Hematopoietic multipotent progenitor cell treated with erythropoietin and hydrocortisone succinate and interleukin-3 and kit ligand, for 4 days (in vitro differentiated cells): ENCODE data around the gene INSYN1.

ENCODE experiments used
- DNase-seq: peaks from one replicate; pipeline ENCODE4 v3.0.0-alpha.2; 2015

The INSYN1 gene

DNA sequence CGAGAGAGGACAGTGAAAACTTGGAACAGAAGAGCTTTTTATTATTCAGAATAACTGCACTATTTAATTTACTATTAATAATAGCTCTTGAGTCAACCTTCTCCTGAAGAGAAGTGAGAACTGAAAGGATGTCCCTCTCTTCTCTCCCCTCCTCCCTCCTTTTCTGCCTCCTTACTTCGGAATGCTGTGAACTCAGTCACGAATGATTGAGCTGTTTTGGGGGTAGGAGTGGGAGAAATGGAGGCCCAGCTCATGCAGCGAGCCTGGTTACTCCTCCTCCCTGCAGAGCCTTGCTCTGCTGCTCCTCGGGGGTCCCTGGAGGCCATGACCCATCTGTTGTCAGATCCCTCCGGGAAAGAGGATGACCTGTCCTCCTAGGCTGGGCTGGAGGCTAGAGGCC lies 20.3 kb upstream of the INSYN1 start:
- no peak for DNase-seq

DNA sequence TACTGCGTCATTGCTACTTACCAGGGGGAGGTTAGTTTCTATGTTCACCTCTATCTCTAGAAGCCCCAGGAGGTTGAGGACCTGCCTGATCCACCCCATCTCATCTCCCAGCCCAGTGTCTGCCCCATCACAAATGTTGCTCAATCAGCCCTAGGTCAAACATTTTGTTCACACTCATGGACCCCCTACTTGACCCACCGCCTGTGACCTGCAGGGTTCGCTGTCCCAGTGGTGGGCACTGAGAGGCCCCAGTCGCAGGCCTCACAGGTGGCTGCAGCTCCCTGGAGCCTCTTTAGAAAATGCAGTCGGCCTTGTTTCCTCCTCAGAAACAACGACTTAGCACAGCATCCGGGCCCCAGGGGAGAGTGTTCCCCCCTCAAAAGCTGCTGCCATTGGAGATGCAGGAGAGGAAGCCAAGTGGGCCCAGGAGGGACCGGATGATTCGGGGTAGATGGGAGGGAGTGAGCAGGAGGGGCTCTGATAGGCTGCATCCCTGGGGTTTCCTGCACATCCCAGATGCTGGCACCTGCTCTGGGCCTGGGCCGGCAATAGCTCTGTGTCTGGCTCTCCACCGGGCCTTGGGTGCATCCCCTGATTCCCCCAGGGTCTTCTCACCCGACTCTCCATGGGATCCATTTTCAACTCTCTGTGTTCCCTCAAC lies 18.4 kb upstream of the INSYN1 start:
- no peak for DNase-seq

DNA sequence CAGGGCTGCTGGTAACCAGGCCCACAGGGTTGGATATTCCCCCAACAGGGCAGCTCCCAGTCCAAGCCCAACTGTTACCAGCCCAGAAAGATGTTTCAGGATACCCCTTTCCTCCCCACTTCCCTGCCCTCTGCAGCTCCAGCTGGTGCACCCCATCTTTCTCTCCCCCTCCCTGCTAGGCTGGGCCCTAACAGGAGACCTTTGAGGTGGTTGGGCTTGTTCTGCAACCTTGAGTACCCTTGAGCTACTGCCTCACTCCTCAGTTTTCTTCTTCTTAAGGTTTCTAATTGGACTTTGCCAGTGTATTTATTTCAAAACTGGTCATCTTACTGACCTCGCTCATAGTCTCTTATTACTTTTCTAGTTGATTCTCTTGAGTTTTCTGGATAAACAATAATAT lies 16.9 kb upstream of the INSYN1 start:
- no peak for DNase-seq

DNA sequence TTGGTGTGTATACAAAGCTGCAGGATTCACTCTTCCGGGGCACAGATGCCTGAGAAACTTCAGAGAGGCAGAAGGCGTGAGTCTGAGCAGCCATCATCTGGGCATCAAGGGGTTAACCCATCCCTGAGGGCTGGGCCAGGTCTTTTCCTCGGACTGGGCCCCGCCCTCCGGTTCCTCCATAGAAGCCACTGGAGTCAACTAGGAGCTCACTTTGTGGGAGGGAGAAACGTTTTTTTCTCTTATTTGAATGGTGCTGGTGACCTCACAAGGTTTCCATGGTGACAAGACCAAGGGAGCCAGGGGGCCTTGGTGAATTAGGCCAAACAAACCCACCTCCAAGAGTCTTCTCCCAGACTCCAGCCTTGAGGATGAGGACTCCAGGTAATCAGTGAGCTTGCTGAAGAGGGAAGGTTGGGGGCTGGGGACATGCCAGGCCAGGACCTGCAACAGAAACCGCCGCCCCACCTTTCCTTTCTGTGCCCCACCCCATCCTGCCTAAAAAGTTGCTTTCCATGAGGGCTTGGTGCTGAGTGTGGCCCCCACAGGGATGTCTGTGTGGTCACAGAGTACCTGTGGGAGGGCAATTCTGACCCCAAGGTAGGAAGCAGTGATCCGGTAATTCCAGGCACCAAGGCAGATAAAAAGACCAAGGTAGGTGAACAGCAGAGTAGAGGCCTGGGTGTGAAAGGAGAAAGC lies 14.8 kb upstream of the INSYN1 start:
- DNase-seq: no peak

DNA sequence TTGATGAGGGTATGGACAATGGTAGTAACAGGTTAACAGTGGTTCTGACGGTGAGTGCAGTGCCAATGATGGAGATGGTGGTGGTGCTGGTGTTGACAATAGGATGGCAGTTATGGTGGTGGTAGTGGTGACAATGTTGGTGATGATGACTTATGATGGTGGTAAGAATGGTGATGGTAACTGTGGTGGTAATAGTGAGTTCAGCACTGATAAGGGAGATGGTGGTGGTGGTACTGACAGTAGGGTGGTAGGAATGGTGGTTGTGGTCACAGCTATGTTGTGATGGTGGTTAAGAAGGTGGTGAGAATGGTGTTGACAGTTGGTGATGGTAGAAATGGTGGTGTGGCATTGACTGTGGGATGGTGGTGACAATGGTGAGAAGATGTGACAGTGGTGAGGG lies 13.4 kb upstream of the INSYN1 start:
- no peak for DNase-seq

DNA sequence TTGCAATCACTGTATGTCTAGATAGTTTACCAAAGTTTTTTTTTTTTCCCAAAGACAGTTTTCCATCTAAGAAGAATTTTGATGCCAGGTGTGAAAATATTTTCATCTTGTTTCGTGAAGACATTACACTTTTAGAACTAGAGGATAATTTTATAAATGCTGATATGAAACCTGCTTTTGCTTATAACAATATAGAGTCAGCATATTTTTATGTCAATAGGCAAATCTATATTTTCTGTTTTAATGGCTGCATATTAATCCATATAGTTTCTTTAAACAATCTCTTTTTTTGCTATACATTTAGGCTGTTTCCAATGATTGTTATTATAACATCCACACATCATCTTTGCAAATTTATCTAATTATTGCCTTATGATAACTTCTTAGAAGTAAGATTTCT lies 12.6 kb upstream of the INSYN1 start:
- no peak for DNase-seq

DNA sequence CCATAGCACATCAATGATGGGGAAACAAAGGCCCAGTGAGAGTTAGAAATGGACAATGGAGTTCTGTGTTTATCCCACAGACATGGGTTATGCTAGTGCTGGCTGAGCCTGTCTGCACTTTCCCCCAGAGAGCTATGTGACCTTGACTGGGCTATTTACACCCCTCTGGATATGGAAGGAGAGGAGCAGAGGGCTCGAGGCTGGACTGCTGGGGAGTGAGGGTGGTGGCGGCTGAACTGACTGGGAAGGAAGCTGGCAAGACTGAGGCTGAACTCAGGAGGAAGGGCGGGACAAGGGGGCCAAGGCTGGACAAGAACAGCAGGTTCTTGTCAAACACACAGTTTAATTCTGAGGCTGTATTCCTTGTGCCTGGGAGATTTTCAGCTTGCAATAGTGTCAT lies 10.8 kb upstream of the INSYN1 start:
- no peak for DNase-seq

DNA sequence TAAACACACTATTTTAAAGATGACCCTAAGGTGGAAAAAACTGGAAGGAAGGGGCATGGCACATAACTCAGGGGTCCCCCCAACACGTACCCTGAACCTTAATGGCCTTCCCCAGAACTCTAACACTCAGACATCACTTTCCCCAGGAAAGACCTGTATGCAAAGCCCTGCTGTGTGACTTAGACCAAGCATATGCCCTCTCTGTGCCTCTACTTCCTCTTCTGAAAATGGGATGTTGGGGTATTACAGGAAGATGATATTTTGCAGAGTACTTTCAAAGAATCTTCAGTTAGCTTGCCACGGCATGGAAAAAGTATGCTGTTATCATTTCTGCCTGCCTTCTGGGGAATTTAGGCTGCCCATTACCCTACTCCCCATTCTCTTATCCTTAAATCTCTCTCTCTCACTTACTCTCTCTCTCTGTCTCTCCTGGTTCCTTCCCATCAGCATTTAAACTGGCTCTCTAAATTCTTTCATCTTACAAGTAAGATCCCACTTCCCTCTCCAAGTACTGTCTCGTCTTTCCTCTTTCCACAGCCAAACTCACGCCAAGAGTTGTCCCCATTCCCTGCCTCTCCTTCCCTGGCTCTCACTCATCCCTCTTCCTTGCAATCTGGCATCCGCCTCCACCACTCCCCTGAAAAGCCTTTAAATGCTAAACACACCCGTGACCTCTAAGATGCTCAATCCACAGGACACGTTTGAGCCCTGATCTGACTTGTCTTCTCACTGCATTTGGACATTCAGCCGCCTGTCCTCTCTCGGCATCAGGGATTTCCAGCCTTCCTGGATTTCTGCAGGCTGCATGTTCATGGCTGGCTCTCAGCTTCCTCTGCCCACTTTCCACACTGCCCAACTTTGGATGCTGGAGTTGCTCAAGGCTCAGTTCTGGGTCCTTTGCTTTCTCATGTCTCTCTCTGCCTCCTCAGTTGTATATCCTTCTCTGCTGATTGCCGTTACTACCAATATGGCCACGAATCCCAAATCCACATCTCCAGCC lies 7.5 kb upstream of the INSYN1 start:
- no peak for DNase-seq

DNA sequence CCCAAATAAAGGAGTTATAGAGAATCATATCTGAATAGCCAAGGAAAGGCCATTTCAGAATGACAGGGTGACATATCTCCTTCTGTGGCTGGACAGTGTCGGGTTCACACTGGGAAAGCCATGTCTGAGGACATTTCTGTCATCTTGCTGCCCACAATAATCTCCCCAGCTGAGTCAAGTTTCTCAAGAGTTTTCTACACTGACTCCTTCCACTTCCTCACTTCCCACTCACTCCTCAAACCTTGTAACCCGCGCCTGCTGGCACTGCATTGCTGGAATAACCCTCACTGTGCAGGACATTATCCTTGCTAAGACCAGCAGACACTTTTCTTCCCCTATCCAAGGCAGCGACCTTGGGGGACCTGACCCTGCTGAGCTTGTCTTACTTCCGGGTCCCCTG lies 5.3 kb upstream of the INSYN1 start:
- DNase-seq: no peak

DNA sequence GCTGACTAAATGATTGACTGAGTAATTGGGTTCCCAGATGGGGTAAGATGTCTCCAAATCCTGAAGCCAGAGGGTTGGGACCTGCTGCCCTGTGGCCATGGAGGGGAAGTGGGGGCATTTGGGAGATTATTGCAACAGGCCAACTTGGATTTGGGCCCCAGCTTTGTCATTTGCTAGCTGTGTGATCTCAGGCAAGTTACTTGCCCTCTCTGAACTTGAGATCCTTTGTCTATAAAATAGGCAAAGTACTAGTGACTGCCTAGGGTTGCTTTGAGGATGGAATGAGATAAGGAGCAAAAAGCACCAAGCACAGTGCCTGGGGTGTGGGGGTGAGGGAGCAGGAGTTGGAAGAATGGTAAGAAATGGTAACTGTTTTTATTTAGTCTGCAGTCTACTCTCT lies 4.4 kb upstream of the INSYN1 start:
- DNase-seq: no peak

DNA sequence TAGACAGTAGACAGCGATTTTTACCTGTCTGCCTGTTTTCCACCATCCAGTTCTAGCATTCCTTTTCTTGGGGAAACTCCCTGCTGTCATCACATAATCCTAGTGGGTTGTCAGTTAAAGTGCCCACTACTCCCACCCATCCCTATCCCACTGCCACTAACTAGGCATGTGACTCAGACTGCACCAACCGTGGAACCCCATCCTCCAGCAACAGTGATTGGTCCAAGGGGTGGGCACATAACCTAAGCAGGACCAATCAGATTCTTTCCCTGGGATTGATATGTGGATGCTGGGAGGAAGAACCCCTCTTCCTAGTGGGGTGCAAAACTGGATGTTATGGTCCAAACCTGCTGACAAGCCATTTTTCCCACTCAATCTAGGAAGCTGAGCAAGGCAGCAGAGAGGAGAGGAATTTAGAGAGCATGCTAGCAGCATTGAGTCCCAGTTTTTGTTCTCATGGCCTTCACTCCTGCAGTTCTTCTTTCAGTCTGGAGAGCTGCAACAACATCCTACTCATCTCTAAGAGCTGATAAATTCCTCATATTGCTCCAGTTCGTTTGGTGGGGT lies 3.9 kb upstream of the INSYN1 start:
- DNase-seq: no peak

DNA sequence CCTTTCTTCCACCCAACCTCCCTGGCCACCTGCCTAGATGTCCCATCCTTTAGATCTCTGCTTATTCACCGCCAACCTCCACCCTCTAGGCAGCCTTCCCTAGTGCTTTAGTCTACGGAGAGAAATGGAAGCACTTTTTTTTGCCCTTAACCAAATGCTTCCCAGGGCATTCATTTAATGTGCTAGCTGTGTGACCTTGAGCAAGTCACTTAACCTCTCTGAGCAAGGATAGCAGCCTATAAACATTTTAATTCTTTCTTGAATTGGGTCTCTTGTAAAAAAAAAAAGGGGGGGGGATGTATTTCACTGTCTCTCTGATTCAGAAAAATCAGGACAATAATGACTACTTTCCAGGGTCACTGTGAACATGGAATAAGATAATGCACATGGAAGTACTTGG lies 3.2 kb upstream of the INSYN1 start:
- DNase-seq: no peak

DNA sequence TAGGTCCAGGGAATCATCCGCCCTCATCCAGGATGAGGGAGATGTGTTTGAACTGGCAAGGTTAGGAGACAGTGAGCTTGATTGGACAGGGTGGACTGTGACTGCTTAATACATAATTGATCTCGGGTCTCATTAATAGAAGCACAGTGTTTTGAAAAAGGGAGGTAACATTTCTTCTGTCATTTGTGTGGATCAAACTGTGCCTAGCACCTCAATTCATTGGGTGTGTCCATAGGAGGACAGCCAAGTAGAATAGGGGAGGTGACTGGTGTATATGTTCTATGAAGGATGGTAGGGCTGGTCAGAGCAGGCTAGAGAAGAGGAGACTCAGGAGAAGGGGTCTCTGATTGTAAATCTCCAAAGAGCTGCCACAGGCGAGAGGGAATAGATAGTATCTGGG lies 2.8 kb upstream of the INSYN1 start:
- DNase-seq: no peak

DNA sequence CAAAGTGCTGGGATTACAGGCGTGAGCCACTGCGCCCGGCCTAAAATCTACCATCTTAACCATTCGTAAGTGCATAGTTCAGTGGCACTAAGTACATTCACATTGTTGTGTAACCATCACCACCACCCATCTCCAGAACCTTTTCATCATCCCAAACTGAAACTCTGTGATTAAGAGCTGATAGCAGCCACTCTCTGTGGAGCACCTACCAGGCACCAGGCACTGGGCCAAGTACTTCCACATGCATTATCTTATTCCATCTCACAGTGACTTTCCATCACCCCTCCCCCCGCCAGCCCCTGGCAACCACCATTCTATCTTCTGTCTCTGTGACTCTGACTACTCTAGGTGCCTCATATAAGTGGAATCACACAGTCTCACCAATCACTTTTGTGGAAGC lies 2.3 kb upstream of the INSYN1 start:
- DNase-seq: no peak

DNA sequence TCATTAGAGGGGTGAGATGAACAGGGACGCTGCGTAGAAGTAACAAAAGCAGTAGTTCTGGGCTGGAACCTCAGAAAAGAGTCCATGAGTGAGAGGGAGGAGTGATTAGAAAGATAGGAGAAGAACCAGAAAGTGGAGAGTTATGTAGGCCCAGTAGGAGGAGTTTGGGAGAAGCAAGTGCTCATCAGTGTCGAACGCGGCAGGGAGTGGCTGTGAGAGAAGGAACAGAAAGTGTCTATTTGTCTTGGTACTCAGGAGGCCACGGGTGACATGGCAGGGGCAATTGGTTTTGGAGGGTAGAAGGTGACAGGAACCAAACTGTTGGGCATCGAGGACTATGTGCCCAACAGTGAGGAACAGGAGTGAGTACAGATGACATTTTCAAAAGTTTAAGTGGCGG lies 1.3 kb upstream of the INSYN1 start:
- DNase-seq: no peak

DNA sequence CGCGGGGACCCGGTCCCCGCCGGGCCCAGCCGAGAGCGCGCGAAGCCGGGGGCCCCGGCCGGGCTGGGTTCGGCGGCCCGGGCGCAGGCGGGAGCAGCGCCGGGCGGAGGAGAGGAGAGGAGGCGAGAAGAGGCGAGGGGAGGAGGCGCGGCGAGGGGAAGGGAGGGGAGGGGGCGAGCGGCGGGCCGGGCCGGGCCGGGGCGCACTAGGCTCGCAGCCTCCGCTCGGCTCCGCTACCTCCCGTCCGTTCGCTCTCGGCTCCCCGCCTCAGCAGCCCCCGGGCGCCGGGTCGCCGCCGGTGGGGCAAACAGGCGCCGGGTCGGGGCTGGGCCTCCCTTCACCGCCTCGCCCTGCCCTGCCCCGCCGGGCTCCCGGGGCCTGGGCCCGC lies 351 bp downstream of the INSYN1 start:
- DNase-seq: peak; percentile 17

DNA sequence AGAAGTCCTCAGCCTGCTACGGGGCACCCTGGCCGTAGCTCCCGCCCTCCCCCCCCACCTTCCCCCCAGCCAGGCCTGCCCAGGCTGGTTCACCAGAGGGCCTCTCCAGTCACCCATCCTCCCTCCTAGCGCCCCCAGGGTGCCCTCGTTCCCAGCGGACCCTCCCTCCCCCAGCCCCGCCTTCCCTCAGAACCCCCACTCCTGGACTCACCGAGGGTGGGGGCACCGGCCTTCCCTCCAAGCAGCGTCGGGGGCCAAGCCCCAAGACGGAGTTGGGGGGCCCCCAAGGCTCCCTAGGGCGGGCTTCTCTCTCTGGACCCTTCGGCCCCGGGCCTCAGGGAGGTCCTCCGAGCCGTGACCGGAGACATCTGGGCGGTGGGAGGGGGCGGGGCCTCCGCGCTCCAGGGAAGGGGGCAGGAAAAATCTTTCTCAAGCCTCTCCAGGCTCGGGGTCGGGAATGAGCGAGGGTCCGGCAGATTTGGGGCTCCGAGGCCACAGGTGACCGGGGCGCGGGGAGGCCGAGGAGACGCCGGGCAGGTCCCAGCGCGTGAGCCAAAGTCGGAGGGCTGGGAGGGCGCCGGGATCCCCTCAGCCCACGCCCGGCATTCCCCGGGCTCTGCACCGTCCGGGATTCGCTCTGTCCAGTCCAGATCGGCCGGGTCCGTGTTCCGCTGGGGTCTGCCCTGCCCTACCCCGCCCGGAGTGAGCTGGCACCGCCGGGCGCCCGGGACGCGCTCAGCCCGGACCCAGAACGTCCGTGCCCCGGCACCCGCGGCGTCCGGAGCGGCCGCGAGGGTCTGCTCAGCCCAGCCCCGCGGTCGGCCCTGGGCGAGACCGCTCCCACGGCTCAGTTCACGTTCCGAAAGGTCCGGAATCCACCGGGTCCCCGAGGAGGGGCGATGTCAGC lies 999 bp downstream of the INSYN1 start:
- DNase-seq: no peak

DNA sequence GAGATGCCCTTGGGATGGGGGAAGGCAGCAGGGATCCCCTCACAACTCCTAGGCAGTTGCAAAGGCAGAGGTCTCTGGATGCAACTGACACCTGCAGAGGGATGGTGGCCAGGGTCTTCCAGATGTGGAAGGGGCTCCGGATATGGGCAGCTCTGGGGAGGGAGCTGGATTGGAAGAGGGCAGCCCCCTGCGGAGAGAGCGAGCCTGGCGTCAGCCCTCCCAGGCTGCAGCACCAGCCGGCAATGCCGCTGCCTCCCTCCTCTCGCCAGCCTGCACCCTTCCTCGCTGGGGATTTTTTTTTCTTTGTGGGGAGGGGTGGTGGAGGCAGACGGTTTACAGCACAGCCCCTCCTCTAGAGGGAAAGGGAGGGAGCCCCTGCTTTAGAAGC lies 1.6 kb downstream of the INSYN1 start:
- no peak for DNase-seq

DNA sequence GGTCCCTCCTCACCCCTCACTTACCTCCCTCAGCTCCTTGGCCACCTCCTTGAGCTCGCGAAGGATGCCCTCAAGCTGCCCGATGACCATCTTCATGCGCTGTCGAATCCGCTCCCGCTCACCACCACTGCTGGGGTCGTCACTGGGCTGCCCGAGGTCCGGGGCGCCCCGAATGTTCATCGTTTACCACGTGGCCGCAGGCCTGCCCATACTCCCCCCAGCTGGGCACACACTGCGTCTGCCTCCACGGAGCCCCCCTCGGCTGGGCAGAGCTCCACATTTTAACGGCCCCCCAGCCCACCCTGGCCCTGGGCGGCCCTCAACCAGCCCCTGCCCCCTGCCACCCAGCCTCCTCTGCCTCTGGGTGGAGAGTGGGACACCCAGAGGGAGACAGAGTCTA lies 2.2 kb downstream of the INSYN1 start:
- DNase-seq: no peak

DNA sequence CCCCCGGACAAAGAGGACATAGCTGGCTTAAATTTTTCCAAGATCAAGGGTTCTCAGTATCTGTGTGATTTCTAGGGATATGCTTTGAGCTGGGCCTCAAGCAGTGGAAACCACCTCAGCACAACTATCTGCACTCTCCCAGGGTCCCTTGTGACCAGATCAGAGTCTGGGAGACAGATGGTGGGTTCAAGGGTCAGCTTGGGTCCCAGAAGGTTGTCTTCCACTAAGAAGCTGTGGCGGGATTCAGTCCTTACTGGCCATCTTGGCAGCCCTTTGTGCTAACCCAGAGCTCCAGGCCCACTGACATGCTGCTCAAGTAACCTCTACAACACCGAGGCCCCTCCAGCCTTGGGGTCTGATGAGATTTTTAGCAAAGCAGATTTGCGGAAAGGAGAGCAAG lies 2.7 kb downstream of the INSYN1 start:
- DNase-seq: no peak

DNA sequence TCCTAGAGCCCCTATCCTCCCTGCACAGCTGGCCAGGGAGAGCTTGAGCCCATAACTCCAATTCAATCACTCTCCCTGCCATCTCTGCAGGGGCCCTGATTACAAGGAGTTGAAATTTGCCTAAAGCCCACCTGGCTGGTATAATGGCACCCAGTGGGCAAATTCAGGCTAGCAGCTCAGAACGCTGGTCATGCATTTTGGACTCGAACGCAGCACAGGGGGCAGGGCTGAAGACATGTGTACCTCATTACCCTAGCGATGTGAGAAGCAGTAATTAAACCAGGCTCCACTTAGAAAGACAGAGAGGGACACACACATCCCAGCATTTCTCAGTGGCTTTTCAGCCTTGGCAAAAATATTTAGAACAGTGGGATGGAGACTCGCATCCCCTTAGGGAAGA lies 3.2 kb downstream of the INSYN1 start:
- no peak for DNase-seq

DNA sequence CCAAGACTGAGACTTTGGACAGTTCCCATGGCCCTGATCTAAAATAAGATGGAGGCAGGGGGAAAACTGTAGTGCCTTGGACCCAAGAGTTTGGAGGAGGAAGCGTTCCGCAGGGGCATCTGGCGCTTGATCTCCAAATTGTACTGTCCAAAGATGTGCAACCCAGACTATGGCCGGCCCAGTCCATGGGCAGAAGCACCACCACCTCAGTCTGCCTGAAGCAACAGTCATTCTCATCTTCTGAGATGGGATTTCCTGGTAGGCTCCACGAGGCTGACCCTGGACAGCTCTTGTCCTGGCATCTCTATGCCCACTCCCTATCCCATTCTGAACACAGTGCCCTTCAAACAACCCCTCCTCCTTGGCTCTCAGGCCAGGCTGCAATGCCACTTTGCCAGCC lies 3.6 kb downstream of the INSYN1 start:
- DNase-seq: no peak

DNA sequence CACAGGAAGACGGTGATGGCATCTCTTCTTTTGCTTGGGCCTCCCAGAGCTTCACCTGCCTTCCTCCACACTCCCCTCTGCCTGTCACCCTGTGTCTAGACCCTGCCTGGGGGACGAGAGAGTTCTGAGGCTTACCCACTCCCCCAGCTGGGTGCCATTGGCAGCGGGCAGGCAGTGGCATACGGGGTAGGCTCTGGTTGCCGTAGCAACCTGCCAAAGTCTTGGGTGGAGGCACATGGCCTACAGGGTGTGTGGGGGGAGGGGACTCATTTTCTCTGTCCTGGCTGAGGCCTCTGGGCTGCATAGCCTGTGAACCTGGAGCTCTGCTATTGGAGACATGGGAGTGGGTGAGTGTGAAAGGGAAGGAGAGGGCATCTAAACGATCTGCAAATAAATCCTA lies 4.4 kb downstream of the INSYN1 start:
- no peak for DNase-seq
